Measurements from ENCODE around the gene PBX4. TPM values are rescaled to one million over a fixed set of nuclear protein-coding genes. Genes with fewer than 3 reads are reported as not detected.
A peak's percentile ranks its signal among the peaks of the same experiment; 100 is the strongest.
"Not testable (repeated sequence)": the region's sequence is repeated elsewhere in the genome, so short reads cannot be mapped to it uniquely, and the experiment has no call there.

PBX4 gene
- polyA plus RNA-seq (2012; ENCODE audit: missing spikeins) = 11.2 TPM

DNA sequence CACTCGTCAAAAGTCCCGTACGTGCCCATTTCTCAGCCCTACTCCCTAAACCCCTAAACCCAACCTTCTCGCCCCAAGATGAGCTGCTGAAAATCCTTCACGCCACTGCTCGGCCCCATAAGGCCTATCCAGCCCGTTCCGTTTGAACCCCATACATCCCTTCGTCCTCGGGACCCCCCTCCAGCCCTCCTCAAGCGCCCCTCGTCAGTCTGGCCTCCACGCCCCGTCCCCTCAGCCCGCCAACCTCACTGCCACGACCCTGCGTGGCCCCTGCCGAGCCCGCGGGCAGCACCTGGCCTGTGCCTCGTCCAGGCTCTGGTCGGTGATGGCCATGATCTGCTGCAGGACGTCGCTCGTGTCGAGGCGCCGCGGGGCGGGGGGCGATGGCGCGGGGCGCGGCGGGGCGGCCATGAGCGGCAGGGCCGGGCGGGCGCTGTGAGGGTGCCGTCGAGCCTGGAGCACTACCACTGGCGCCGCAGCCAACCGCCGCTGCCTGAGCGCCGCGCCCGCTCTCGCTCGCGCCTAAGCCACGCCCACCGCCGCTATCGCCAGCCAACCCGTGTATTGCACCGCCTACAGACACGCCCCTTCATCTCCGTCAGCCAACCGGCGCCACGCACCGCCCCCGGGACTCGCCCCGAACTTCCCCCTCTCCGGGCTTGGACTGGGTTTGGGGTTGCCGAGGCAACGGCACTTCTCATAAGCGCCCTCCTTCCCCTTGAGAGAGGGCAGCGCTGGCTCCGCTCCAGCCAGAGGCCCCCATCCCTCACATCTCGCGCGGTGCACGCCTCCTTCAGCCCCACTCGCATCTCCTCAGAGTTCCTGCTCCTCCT lies at the start of gene PBX4:
Gene PBX4 (minus strand): TSS at position 469 of the 833 bp plus-strand sequence. CDS start 58 bp downstream, at position 411.
- TF ChIP-seq POLR2AphosphoS5 (IDR thresholded peaks at IDR 0.05; ENCODE audit: low read depth, low read length) (peak; percentile 62), TAF1 (IDR thresholded peaks at IDR 0.05; ENCODE audit: borderline replicate concordance, low read depth, low read length) (no peak; the same call in 1 of the 2 replicates), POLR2A (IDR thresholded peaks at IDR 0.05; ENCODE audit: low read depth, low read length) (peak; percentile 78)
- DNase-seq (ENCODE audit: insufficient read length) = peak; percentile 96
- peak; percentile 98 for FAIRE-seq

DNA sequence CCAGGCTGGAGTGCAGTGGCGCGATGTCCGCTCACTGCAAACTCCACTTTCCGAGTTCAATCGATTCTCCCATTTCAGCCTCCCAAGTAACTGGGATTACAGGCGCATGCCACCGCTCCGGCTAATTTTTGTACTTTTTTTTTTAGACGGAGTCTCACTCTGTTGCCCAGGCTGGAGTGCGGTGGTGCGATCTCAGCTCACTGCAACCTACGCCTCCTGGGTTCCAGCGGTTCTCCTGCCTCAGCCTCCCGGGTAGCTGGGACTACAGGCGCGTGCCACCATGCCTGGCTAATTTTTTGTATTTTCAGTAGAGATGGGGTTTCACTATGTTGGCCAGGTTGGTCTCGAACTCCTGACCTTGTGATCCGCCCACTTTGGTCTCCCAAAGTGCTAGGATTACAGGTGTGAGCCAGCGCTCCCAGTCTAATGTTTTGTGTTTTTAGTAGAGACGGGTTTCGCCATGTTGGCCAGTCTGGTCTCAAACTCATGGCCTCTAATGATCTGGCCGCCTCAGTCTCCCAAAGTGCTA lies 47.0 kb upstream of the PBX4 start:
- DNase-seq (ENCODE audit: insufficient read length); FAIRE-seq: not testable (repeated sequence)

GRCh38 chr19:19663256-19664120 lies 45.0 kb upstream of the PBX4 start, which contains the start of gene ATP13A1:
TSS of gene ATP13A1 (minus strand) at chr19:19663676. CDS start at chr19:19663666, 10 bp downstream.
- peak; percentile 66 for DNase-seq (ENCODE audit: insufficient read length)
- peak; percentile 87 for FAIRE-seq
- TF ChIP-seq POLR2A (IDR thresholded peaks at IDR 0.05; ENCODE audit: low read depth, low read length) = peak; percentile 86
- peak; percentile 80 for TF ChIP-seq POLR2AphosphoS5 (IDR thresholded peaks at IDR 0.05; ENCODE audit: low read depth, low read length)
- peak; percentile 91 for TF ChIP-seq TAF1 (IDR thresholded peaks at IDR 0.05; ENCODE audit: borderline replicate concordance, low read depth, low read length)

- DNase-seq (ENCODE audit: insufficient read length) (no peak), FAIRE-seq (no peak)
- TF ChIP-seq POLR2AphosphoS5 (IDR thresholded peaks at IDR 0.05; ENCODE audit: low read depth, low read length) = no peak
- no peak for TF ChIP-seq POLR2A (IDR thresholded peaks at IDR 0.05; ENCODE audit: low read depth, low read length)
- TF ChIP-seq TAF1 (IDR thresholded peaks at IDR 0.05; ENCODE audit: borderline replicate concordance, low read depth, low read length) = no peak
Measured at GRCh38 chr19:19662871-19663255, 44.4 kb upstream of the PBX4 start.

DNA sequence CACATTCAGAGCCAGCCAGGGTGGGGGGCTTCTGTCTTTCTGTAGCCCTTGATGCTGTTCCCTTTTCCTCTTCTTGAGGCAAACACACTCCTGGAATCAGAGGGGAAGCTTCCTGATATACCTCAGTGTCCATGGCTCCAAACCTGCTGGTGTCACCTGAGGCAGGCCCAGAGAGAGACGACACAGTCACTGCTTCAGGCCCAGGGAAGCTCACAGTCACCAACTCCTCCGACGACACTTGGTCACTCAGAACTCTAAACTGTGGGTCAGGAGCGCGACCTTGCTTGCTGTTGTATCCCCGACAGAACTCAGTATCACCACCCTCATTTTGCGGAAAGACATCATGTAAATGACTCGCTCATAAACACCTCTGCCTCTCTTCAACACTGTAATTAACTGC lies 43.9 kb upstream of the PBX4 start:
- TF ChIP-seq TAF1 (IDR thresholded peaks at IDR 0.05; ENCODE audit: borderline replicate concordance, low read depth, low read length) (no peak), POLR2AphosphoS5 (IDR thresholded peaks at IDR 0.05; ENCODE audit: low read depth, low read length) (peak; percentile 3; the same call in 1 of the 2 replicates), POLR2A (IDR thresholded peaks at IDR 0.05; ENCODE audit: low read depth, low read length) (no peak)
- FAIRE-seq (no peak), DNase-seq (ENCODE audit: insufficient read length) (no peak)

DNA sequence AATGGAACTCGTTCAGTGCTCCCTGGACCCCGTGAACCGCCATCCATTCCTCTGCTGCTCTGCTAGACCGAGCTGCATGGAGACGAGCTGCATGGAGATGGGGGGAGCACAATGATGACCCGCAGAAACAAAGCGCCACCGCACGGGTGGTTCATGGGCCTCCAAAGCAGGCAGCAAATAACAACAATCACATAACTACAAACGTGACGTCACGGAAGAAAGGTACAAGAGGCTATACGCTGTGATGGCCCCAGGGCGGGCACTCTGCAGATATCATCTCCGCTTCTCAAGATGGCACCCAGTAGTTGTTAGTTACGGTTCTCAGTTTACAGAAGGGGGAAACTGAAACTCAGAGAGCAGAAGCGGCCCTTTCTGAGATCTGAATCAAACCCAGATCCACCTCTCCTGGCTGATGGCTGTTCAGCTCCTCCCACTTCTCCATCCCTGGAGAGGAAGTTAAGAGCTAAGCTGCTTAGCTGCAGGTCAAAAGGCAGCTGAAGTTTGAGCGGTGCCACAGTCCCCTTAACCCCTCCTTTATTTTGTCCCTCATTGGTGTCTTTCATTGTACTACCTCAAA lies 43.3 kb upstream of the PBX4 start:
- FAIRE-seq (peak; percentile 86), DNase-seq (ENCODE audit: insufficient read length) (peak; percentile 65)
- peak; percentile 35; the same call in 1 of the 2 replicates for TF ChIP-seq TAF1 (IDR thresholded peaks at IDR 0.05; ENCODE audit: borderline replicate concordance, low read depth, low read length)
- TF ChIP-seq POLR2A (IDR thresholded peaks at IDR 0.05; ENCODE audit: low read depth, low read length) = peak; percentile 80
- TF ChIP-seq POLR2AphosphoS5 (IDR thresholded peaks at IDR 0.05; ENCODE audit: low read depth, low read length) = peak; percentile 87; the same call in 1 of the 2 replicates

DNA sequence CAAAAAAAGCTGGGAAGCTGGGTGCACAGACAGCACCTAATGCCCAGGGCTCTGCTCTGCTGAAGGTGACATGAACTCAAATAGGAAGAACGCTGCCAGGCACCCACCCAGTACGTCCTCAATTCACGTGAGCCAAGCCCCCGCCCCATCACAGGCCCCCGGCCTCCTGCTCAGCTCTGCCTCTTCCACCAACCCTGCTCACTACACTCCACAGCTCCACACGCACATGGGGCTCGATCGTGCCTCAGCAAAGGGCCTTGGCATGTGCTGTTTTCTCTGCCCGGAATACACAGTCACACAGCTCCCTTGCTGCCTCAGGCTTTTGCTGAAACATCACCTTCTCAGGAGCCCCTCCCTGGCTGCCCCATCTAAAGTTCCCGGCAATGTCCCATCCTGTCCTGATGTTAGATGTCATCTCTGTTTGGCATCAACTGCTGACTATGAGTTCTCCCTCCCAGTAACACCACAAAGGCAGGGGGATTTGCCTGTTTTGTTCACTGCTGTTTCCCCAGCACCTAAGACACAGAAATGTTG lies 42.7 kb upstream of the PBX4 start:
- TF ChIP-seq POLR2AphosphoS5 (IDR thresholded peaks at IDR 0.05; ENCODE audit: low read depth, low read length) = no peak
- TF ChIP-seq POLR2A (IDR thresholded peaks at IDR 0.05; ENCODE audit: low read depth, low read length) = no peak
- TF ChIP-seq TAF1 (IDR thresholded peaks at IDR 0.05; ENCODE audit: borderline replicate concordance, low read depth, low read length) = no peak
- FAIRE-seq = peak; percentile 17

GRCh38 chr19:19659646-19660245 lies 41.3 kb upstream of the PBX4 start:
- DNase-seq (ENCODE audit: insufficient read length) (peak; percentile 3), FAIRE-seq (no peak)
- TF ChIP-seq POLR2A (IDR thresholded peaks at IDR 0.05; ENCODE audit: low read depth, low read length) = no peak
- TF ChIP-seq TAF1 (IDR thresholded peaks at IDR 0.05; ENCODE audit: borderline replicate concordance, low read depth, low read length) = no peak
- no peak for TF ChIP-seq POLR2AphosphoS5 (IDR thresholded peaks at IDR 0.05; ENCODE audit: low read depth, low read length)

More for the DNA sequence above, 42.7 kb upstream of the PBX4 start:
- peak; percentile 5 for DNase-seq (ENCODE audit: insufficient read length)

GRCh38 chr19:19657397-19657783 lies 38.9 kb upstream of the PBX4 start:
- FAIRE-seq = no peak
- DNase-seq (ENCODE audit: insufficient read length) = peak; percentile 3
- TF ChIP-seq POLR2A (IDR thresholded peaks at IDR 0.05; ENCODE audit: low read depth, low read length) = no peak
- no peak for TF ChIP-seq POLR2AphosphoS5 (IDR thresholded peaks at IDR 0.05; ENCODE audit: low read depth, low read length)
- TF ChIP-seq TAF1 (IDR thresholded peaks at IDR 0.05; ENCODE audit: borderline replicate concordance, low read depth, low read length) = no peak
